HL-60 (cell line): ENCODE measurements around the gene SBK1.
A peak's percentile ranks its signal among the peaks of the same experiment; 100 is the strongest.

Experiments used
- DNase-seq, 2 experiments: peaks; one replicate each; pipeline ENCODE4 v3.0.0-alpha.2; 2010 to 2020; ENCODE audit warnings: low read depth in 1 of 2, low spot score in 1 of 2
- H3K27ac ChIP-seq: fragments of 250-450 bp; sonication (Bioruptor Pico); replicated peaks from 2 replicates; pipeline ENCODE4 v1.5.1; 2020; ENCODE audit warnings: mild to moderate bottlenecking, moderate library complexity
- H3K27me3 ChIP-seq: fragments of 250-450 bp; sonication (Bioruptor Pico); 2 replicates; pipeline ENCODE4 v1.5.1; 2021; ENCODE audit warnings: mild to moderate bottlenecking, moderate library complexity; ENCODE audit not compliant: insufficient read depth, poor library complexity, severe bottlenecking
- H3K4me3 ChIP-seq: replicated peaks from 2 replicates; pipeline ENCODE4 v1.5.1; 2011; ENCODE audit warnings: mild to moderate bottlenecking, control low read depth, low read length; ENCODE audit not compliant: insufficient read depth
- GABPA ChIP-seq: IDR thresholded peaks from 2 replicates; pipeline ENCODE4 v1.6.1; 2012; ENCODE audit warnings: low read depth
- POLR2AphosphoS5 ChIP-seq: IDR thresholded peaks from 2 replicates; pipeline ENCODE4 v1.6.1; 2012; ENCODE audit warnings: low read depth
- SPI1 ChIP-seq: IDR thresholded peaks from 2 replicates; pipeline ENCODE4 v1.6.1; 2012; ENCODE audit warnings: low read depth, mild to moderate bottlenecking, borderline replicate concordance
- TF ChIP-seq, protein P1 (sequence below): IDR thresholded peaks from 2 replicates; pipeline ENCODE4 v1.6.1; 2012; ENCODE audit warnings: low read depth; ENCODE audit not compliant: insufficient replicate concordance
- TF ChIP-seq, protein P2 (sequence below): IDR thresholded peaks from one replicate; pipeline ENCODE4 v1.5.1; 2011; ENCODE audit warnings: low read length, control low read depth, inconsistent platforms; ENCODE audit not compliant: insufficient read depth

SBK1 gene

GRCh38 chr16:28290859-28291254 lies 1.5 kb upstream of the SBK1 start:
- Histone ChIP-seq H3K27me3 (peaks cover 18% of the 10 kb centered on the region), H3K27ac (no peak overlapping the region), H3K4me3 (no peak overlapping the region)
- TF ChIP-seq, protein P1, sequence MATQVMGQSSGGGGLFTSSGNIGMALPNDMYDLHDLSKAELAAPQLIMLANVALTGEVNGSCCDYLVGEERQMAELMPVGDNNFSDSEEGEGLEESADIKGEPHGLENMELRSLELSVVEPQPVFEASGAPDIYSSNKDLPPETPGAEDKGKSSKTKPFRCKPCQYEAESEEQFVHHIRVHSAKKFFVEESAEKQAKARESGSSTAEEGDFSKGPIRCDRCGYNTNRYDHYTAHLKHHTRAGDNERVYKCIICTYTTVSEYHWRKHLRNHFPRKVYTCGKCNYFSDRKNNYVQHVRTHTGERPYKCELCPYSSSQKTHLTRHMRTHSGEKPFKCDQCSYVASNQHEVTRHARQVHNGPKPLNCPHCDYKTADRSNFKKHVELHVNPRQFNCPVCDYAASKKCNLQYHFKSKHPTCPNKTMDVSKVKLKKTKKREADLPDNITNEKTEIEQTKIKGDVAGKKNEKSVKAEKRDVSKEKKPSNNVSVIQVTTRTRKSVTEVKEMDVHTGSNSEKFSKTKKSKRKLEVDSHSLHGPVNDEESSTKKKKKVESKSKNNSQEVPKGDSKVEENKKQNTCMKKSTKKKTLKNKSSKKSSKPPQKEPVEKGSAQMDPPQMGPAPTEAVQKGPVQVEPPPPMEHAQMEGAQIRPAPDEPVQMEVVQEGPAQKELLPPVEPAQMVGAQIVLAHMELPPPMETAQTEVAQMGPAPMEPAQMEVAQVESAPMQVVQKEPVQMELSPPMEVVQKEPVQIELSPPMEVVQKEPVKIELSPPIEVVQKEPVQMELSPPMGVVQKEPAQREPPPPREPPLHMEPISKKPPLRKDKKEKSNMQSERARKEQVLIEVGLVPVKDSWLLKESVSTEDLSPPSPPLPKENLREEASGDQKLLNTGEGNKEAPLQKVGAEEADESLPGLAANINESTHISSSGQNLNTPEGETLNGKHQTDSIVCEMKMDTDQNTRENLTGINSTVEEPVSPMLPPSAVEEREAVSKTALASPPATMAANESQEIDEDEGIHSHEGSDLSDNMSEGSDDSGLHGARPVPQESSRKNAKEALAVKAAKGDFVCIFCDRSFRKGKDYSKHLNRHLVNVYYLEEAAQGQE: no peak
- TF ChIP-seq, protein P2, sequence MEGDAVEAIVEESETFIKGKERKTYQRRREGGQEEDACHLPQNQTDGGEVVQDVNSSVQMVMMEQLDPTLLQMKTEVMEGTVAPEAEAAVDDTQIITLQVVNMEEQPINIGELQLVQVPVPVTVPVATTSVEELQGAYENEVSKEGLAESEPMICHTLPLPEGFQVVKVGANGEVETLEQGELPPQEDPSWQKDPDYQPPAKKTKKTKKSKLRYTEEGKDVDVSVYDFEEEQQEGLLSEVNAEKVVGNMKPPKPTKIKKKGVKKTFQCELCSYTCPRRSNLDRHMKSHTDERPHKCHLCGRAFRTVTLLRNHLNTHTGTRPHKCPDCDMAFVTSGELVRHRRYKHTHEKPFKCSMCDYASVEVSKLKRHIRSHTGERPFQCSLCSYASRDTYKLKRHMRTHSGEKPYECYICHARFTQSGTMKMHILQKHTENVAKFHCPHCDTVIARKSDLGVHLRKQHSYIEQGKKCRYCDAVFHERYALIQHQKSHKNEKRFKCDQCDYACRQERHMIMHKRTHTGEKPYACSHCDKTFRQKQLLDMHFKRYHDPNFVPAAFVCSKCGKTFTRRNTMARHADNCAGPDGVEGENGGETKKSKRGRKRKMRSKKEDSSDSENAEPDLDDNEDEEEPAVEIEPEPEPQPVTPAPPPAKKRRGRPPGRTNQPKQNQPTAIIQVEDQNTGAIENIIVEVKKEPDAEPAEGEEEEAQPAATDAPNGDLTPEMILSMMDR: no peak
- TF ChIP-seq GABPA (no peak), POLR2AphosphoS5 (no peak), SPI1 (no peak)
- no peak for DNase-seq

DNA sequence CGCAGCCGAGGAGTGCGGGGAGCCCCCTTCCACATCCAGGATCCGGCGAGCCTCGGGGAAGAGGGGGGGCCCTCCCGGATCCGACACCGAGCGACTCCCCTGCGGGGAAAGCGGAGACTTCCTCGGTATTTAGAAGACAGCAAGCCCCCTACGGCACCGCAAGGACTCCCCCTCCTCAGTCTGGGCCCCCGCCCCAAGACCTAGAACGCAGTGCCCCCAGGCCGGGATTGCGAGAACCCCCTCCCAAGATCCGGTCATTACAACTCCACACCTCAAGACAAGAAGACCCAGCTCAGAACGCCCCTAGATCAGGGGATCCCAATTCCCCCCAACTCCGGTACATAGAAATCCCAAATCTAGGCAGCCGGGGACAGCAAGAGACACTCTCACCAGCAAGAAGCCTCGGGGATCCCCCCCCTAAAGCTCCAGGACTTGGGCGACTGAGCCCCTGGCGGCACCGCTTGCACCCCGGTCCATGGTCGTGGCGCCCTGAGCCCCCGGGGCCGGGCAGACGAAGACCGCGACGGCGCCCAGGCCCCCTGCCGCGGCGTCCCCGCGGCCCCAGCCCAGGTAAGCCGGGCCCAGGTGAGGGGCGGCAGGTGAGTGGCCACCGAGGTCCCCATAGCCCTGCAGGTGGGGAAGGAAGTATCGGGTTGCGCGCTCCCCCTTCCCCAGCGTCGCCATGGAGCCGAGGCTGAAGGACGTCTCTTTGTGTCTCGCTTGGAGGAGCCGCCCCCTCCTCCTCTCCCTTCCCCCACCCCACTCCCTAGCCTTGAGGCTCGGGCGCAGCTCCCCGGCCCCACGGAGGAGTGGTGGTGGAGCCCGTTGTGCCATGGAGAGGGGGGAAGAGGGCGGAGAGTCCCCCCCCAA lies 641 bp downstream of the SBK1 start:
- peaks cover 18% of the 10 kb centered on the region for H3K27me3 ChIP-seq
- H3K4me3 ChIP-seq: peak overlapping the region; percentile 41
- DNase-seq: no peak
- no peak overlapping the region for H3K27ac ChIP-seq
- TF ChIP-seq SPI1: no peak
- no peak for TF ChIP-seq POLR2AphosphoS5
- TF ChIP-seq, protein P1: no peak
- no peak for TF ChIP-seq GABPA
- TF ChIP-seq, protein P2: no peak

DNA sequence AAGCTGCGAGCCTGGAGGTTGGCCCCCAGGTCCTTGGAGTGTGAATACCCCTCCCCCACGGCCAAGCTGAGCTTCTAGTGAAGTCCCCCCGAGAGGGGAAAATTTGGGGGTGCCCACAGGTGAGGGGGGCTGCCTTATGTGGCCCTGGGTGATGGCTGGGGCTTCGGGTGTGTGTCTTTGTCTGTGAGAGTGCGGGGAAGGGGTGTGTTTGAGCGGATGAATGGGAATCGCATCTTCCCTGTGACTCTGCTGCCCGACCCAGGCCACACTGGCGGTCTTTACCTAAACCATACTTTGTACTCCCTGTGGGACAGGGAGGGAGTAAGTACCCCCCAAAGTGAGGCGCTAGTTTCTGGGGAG lies 1.3 kb downstream of the SBK1 start:
- no peak for DNase-seq
- peaks cover 18% of the 10 kb centered on the region for H3K27me3 ChIP-seq
- no peak overlapping the region for H3K27ac ChIP-seq
- TF ChIP-seq, protein P1: no peak
- no peak for TF ChIP-seq SPI1
- no peak overlapping the region for H3K4me3 ChIP-seq
